Sigmoid colon (tissue), 7 donors: ENCODE measurements around the gene MMGT1. TPM values are rescaled to one million over a fixed set of nuclear protein-coding genes. Genes with fewer than 3 reads are reported as not detected.

Source experiments
- DNase-seq: peaks from one replicate; pipeline ENCODE4 v3.0.0-alpha.2; 2019
- H3K27ac ChIP-seq, 4 donors: fragments of 200-600 bp; sonication (generic); one replicate each; pipeline ENCODE4 v1.5.1; 2016 to 2019; ENCODE audit warnings: mild to moderate bottlenecking in 1 of 4
- H3K27me3 ChIP-seq, 3 donors: fragments of 200-600 bp; sonication (generic); one replicate each; pipeline ENCODE4 v1.5.1; 2019; ENCODE audit warnings: mild to moderate bottlenecking in 1 of 3
- H3K36me3 ChIP-seq, 4 donors: fragments of 200-600 bp; sonication (generic); one replicate each; pipeline ENCODE4 v1.5.1; 2016 to 2019
- H3K4me1 ChIP-seq, 4 donors: fragments of 200-600 bp; sonication (generic); one replicate each; pipeline ENCODE4 v1.5.1; 2017 to 2019
- H3K4me3 ChIP-seq, 4 donors: fragments of 200-600 bp; sonication (generic); one replicate each; pipeline ENCODE4 v1.5.1; 2017 to 2019; ENCODE audit warnings: mild to moderate bottlenecking in 2 of 4, moderate library complexity in 1 of 4
- H3K9me3 ChIP-seq, 4 donors: fragments of 200-600 bp in 3 of 4; sonication (generic) in 3 of 4; one replicate each; pipeline versions ENCODE4 v1.5.1 to v1.6.1; 2013 to 2019
- EP300 ChIP-seq, 4 donors: sonication (generic); formaldehyde crosslinking; IDR thresholded peaks; one replicate each; pipeline ENCODE4 v1.6.1; 2017; ENCODE audit warnings: antibody characterized with exemption in 4 of 4
- POLR2A ChIP-seq, 2 donors: fragments of 450-650 bp; IDR thresholded peaks; one replicate each; pipeline ENCODE4 v1.6.1; 2016; ENCODE audit warnings: antibody characterized with exemption in 2 of 2, mild to moderate bottlenecking in 2 of 2, moderate library complexity in 2 of 2
- POLR2AphosphoS5 ChIP-seq, 4 donors: sonication (generic); formaldehyde crosslinking; IDR thresholded peaks; one replicate each; pipeline ENCODE4 v1.6.1; 2017; ENCODE audit warnings: antibody characterized with exemption in 4 of 4
- WGBS, 2 donors: extraction: QIAGEN DNeasy Blood & Tissue Kit; methylation state at CpG; one replicate each; pipeline ENCODE4 v1.1.7; 2013; 5-methylcytosine and 5-hydroxymethylcytosine counted together
- intact Hi-C: fragments of 100-400 bp; cut with DNase I; formaldehyde crosslinking; loops from one replicate; pipeline ENCODE4 v1.15.1; 2023
- polyA plus RNA-seq, 3 donors: library from polyadenylated mRNA; stranded (reverse); fragments of 200-250 nt; gene quantifications; one replicate each; pipeline ENCODE4 v1.2.3, GENCODE V29; 2013
- total RNA-seq, 4 donors: library from RNA; depleted of rRNA; stranded (reverse); fragments of >200 nt; gene quantifications; one replicate each; pipeline ENCODE4 v1.1.0, GENCODE V29; 2016
- TF ChIP-seq, protein P1 (sequence below), 4 experiments: fragments of 450-650 bp in 3 of 4; fragments of 200-600 bp in 1 of 4; IDR thresholded peaks; one replicate each; pipeline ENCODE4 v1.5.1; 2016 to 2019; ENCODE audit warnings: antibody characterized with exemption in 4 of 4, mild to moderate bottlenecking in 3 of 4, moderate library complexity in 2 of 4
- donor health status: healthy with polysubstance abuse.
- donor health status: Bipolar disorder and iron deficiency.
- donor health status: healthy.

MMGT1 gene
- total and polyA plus RNA-seq, 7 donors = 5.1 to 35.1 (median 27.7) TPM

GRCh38 chrX:135973025-135973547 is 702 bp downstream of the MMGT1 start:
- Histone ChIP-seq H3K4me1 (peaks cover 0 to 16% (median 12%) of the 10 kb centered on the region in 4 donors), H3K36me3 (no peaks in the 10 kb centered on the region), H3K4me3 (peak overlapping the region; percentile 53 to 66 (median 63)), H3K27me3 (no peaks in the 10 kb centered on the region), H3K27ac (peak overlapping the region; percentile 88 to 93 (median 92)), H3K9me3 (no peaks in the 10 kb centered on the region)
- TF ChIP-seq, protein P1, sequence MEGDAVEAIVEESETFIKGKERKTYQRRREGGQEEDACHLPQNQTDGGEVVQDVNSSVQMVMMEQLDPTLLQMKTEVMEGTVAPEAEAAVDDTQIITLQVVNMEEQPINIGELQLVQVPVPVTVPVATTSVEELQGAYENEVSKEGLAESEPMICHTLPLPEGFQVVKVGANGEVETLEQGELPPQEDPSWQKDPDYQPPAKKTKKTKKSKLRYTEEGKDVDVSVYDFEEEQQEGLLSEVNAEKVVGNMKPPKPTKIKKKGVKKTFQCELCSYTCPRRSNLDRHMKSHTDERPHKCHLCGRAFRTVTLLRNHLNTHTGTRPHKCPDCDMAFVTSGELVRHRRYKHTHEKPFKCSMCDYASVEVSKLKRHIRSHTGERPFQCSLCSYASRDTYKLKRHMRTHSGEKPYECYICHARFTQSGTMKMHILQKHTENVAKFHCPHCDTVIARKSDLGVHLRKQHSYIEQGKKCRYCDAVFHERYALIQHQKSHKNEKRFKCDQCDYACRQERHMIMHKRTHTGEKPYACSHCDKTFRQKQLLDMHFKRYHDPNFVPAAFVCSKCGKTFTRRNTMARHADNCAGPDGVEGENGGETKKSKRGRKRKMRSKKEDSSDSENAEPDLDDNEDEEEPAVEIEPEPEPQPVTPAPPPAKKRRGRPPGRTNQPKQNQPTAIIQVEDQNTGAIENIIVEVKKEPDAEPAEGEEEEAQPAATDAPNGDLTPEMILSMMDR (IDR thresholded peaks at IDR 0.05) = no peak
- TF ChIP-seq POLR2A (IDR thresholded peaks at IDR 0.05) (no peak), EP300 (IDR thresholded peaks at IDR 0.05) (no peak), POLR2AphosphoS5 (IDR thresholded peaks at IDR 0.05) (no peak)
- intact Hi-C loops = loop anchor here (5.0 to 10.0 kb wide), 2 partner anchors 448 to 524 kb away; partner anchors contain the start of genes HTATSF1 and INTS6L
- DNase-seq = no peak
- 0 to 3% methylated on average over 10 of the region's 10 CpGs for WGBS, 2 donors

DNA sequence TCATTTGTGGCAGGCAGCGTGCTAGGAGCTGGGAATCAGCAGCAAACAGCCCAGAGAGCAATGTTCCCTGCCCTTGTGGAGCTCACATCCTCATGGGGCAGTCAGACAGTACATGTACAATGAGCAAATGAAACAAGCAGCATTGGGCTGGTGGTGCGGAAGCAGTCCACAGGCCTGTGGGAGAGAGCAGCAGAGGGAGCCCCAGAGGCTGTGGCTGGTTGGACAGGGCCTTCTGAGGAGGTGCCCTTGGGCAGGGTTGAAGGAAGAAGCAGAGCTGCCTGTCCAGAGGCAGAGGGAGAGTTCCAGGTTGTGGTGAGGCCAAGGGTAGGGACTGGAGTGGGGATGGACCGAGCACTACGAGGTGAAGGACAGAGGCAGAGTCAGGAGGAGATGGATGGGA is 22.5 kb downstream of the MMGT1 start:
- Histone ChIP-seq H3K27me3 (no peaks in the 10 kb centered on the region), H3K4me3 (no peak overlapping the region), H3K36me3 (no peaks in the 10 kb centered on the region), H3K27ac (no peak overlapping the region), H3K4me1 (no peaks in the 10 kb centered on the region), H3K9me3 (no peaks in the 10 kb centered on the region)
- DNase-seq = no peak
- WGBS, 2 donors = 92 to 94% methylated on average over 4 of the region's 4 CpGs
- intact Hi-C loops = no loop called here
- TF ChIP-seq POLR2AphosphoS5 (IDR thresholded peaks at IDR 0.05) = no peak
- no peak for TF ChIP-seq POLR2A (IDR thresholded peaks at IDR 0.05)
- TF ChIP-seq EP300 (IDR thresholded peaks at IDR 0.05) = no peak
- TF ChIP-seq, protein P1 (IDR thresholded peaks at IDR 0.05) = no peak

DNA sequence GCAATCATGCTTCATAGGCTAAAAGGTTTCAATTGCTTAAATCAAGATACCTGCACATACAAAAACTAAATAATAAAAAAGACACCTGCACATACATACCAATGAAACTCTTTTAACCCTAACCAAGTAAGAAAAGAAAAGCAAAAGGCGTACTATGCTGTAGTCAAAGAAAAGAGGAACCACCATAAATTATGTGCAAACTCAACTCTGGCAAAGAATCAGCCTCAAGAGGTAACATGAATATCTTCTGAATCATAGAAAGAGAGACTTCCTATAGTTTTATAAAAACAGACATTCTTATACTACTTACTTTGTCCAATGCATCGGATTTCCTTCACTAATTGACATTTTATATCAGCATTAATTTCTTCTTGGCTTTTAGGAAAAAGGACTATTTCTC is 29.3 kb downstream of the MMGT1 start:
- H3K4me1 ChIP-seq = no peaks in the 10 kb centered on the region
- H3K4me3 ChIP-seq = no peak overlapping the region
- no peaks in the 10 kb centered on the region for H3K9me3 ChIP-seq
- DNase-seq = no peak
- H3K27ac ChIP-seq = no peak overlapping the region
- no peaks in the 10 kb centered on the region for H3K36me3 ChIP-seq
- TF ChIP-seq POLR2A (IDR thresholded peaks at IDR 0.05) = no peak
- 68 to 89% methylated on average over 2 of the region's 2 CpGs for WGBS, 2 donors
- no peaks in the 10 kb centered on the region for H3K27me3 ChIP-seq
- intact Hi-C loops = no loop called here

DNA sequence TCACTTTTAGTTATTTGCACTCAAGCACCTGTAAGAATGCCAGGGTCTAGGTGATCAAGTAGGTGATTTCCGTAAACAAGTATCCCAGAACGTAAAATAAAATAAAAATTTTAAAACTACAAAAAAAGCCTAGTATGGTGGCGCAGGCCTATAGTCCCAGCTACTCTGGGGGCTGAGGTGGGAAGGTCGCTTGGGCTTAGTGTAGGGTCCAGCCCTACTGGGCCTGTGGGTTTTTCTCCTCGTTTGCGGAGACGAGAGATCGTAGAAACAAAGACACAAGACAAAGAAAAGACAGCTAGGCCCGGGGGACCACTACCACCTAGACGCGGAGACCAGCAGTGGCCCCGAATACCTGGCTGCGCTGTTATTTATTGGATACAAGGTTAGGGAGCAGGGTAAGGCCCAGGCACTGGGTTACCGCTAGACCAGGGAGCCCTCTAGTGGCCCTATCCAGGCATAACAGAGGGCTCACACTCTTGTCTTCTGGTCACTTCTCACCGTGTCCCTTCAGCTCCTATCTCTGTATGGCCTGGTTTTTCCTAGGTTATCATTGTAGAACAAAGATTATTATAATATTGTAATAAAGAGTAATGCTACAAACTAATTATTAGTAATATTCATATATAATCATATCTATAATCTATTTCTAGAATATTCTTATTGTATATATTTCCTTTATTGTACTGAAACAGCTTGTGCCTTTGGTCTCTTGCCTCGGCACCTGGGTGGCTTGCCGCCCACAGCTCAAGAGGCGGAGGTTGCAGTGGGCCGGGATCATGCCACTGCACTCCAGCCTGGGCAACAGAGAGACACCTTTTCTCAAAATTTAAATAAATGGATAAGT is 41.9 kb downstream of the MMGT1 start:
- no peaks in the 10 kb centered on the region for H3K36me3 ChIP-seq
- intact Hi-C loops = no loop called here
- no peaks in the 10 kb centered on the region for H3K4me1 ChIP-seq
- DNase-seq = no peak
- TF ChIP-seq EP300 (IDR thresholded peaks at IDR 0.05) = no peak
- TF ChIP-seq, protein P1 (IDR thresholded peaks at IDR 0.05) = peak in 2 of 4 experiments; percentile 23 to 48
- 51 to 53% methylated on average over 19 of the region's 19 CpGs for WGBS, 2 donors
- H3K4me3 ChIP-seq = no peak overlapping the region
- no peak overlapping the region for H3K27ac ChIP-seq
- no peaks in the 10 kb centered on the region for H3K9me3 ChIP-seq
- no peaks in the 10 kb centered on the region for H3K27me3 ChIP-seq

GRCh38 chrX:135927897-135928296 is 45.9 kb downstream of the MMGT1 start:
- TF ChIP-seq POLR2A (IDR thresholded peaks at IDR 0.05) (no peak), EP300 (IDR thresholded peaks at IDR 0.05) (no peak), POLR2AphosphoS5 (IDR thresholded peaks at IDR 0.05) (no peak)
- TF ChIP-seq, protein P1 (IDR thresholded peaks at IDR 0.05) = no peak
- Histone ChIP-seq H3K27ac (no peak overlapping the region), H3K9me3 (no peaks in the 10 kb centered on the region), H3K4me3 (no peak overlapping the region), H3K27me3 (no peaks in the 10 kb centered on the region), H3K36me3 (no peaks in the 10 kb centered on the region), H3K4me1 (no peaks in the 10 kb centered on the region)
- intact Hi-C loops = no loop called here
- 45 to 73% methylated on average over 2 of the region's 2 CpGs for WGBS, 2 donors
- DNase-seq = no peak
